RKO (cell line): ENCODE data around the gene TENM3.
A peak's percentile ranks its signal among the peaks of the same experiment; 100 is the strongest.

ENCODE experiments used
- DNase-seq: peaks from one replicate; pipeline ENCODE4 v3.0.0-alpha.2; 2016; ENCODE audit warnings: low spot score

The TENM3 gene

GRCh38 chr4:182400790-182401189 is 157.6 kb downstream of the TENM3 start:
- no peak for DNase-seq

GRCh38 chr4:182404376-182404775 is 161.2 kb downstream of the TENM3 start:
- no peak for DNase-seq

- DNase-seq: no peak
Measured at GRCh38 chr4:182405087-182405486, 161.9 kb downstream of the TENM3 start.

- DNase-seq: no peak
Measured at GRCh38 chr4:182409271-182409670, 166.1 kb downstream of the TENM3 start.

GRCh38 chr4:182411391-182411790 is 168.2 kb downstream of the TENM3 start:
- no peak for DNase-seq

GRCh38 chr4:182413550-182413949 is 170.3 kb downstream of the TENM3 start:
- no peak for DNase-seq

GRCh38 chr4:182415116-182415515 is 171.9 kb downstream of the TENM3 start:
- no peak for DNase-seq

GRCh38 chr4:182416067-182416466 is 172.9 kb downstream of the TENM3 start:
- no peak for DNase-seq

GRCh38 chr4:182418054-182418734 is 175.0 kb downstream of the TENM3 start:
- DNase-seq: no peak

- DNase-seq: no peak
Measured at GRCh38 chr4:182420189-182420588, 177.0 kb downstream of the TENM3 start.

GRCh38 chr4:182421753-182422152 is 178.6 kb downstream of the TENM3 start:
- no peak for DNase-seq

- no peak for DNase-seq
Measured at GRCh38 chr4:182425302-182425701, 182.1 kb downstream of the TENM3 start.

GRCh38 chr4:182426901-182427300 is 183.7 kb downstream of the TENM3 start:
- DNase-seq: no peak

GRCh38 chr4:182427554-182427953 is 184.4 kb downstream of the TENM3 start:
- peak; percentile 5 for DNase-seq

GRCh38 chr4:182429896-182430295 is 186.7 kb downstream of the TENM3 start:
- no peak for DNase-seq

GRCh38 chr4:182432819-182433218 is 189.6 kb downstream of the TENM3 start:
- no peak for DNase-seq

GRCh38 chr4:182434720-182435119 is 191.5 kb downstream of the TENM3 start:
- DNase-seq: no peak

GRCh38 chr4:182435401-182435800 is 192.2 kb downstream of the TENM3 start:
- DNase-seq: no peak

- no peak for DNase-seq
Measured at GRCh38 chr4:182443070-182443469, 199.9 kb downstream of the TENM3 start.

- DNase-seq: no peak
Measured at GRCh38 chr4:182447767-182448280, 204.6 kb downstream of the TENM3 start.

- DNase-seq: no peak
Measured at GRCh38 chr4:182448281-182449151, 205.3 kb downstream of the TENM3 start.

GRCh38 chr4:182449186-182449929 is 206.2 kb downstream of the TENM3 start:
- DNase-seq: no peak
